ENCODE data around the gene MAP4. TPM values are rescaled to one million over a fixed set of nuclear protein-coding genes. Genes with fewer than 3 reads are reported as not detected.
A peak's percentile ranks its signal among the peaks of the same experiment; 100 is the strongest.

MAP4 gene
- polyA plus RNA-seq, 2 of the 4 experiments (the other 2 are of a cell fraction) = 77.7 to 98.5 TPM

GRCh38 chr3:48038971-48039481 lies 22.8 kb upstream of the MAP4 start:
- peak; percentile 54 to 61; a peak in 5 of 6 replicates for ATAC-seq
- Histone ChIP-seq H3K4me1 (peaks cover 27% of the 10 kb centered on the region), H3K9me3 (no peaks in the 10 kb centered on the region), H3K4me2 (peak overlapping the region; percentile 59), H3K4me3 (no peak overlapping the region), H3K27ac (peak overlapping the region; percentile 10 to 76; a peak in 4 of 6 replicates)
- no peak for DNase-seq (ENCODE audit: low read depth in 1 of 2, low spot score in 1 of 2)
- ChIA-PET CTCF (interaction anchor here (1.0 kb wide), 1 partner anchor 112 kb away, joined by 4 read pairs; no protein-coding TSS in a partner anchor), POLR2A (interaction anchor here (0.6 kb wide), 1 partner anchor 20 kb away, joined by 3 read pairs; no protein-coding TSS in a partner anchor)
- FAIRE-seq = no peak
- TF ChIP-seq ZFP36 (IDR thresholded peaks at IDR 0.05; ENCODE audit: borderline replicate concordance, partially characterized antibody) = no peak
- TF ChIP-seq RFX5 (IDR thresholded peaks at IDR 0.05) = no peak
- no peak for TF ChIP-seq RCOR1 (IDR thresholded peaks at IDR 0.05; ENCODE audit: low read depth, low read length)
- no peak for TF ChIP-seq HEYL (CRISPR knock-in tag; IDR thresholded peaks at IDR 0.05)
- no peak for TF ChIP-seq RARB (CRISPR knock-in tag; IDR thresholded peaks at IDR 0.05)
- TF ChIP-seq EHF (CRISPR knock-in tag; IDR thresholded peaks at IDR 0.05) = no peak
- TF ChIP-seq HMGXB4 (CRISPR knock-in tag; IDR thresholded peaks at IDR 0.05; ENCODE audit: borderline replicate concordance) = no peak
- TF ChIP-seq NR3C1 (IDR thresholded peaks at IDR 0.05) = no peak
- no peak for TF ChIP-seq RNF2 (IDR thresholded peaks at IDR 0.05; ENCODE audit: borderline replicate concordance, low read depth)
- no peak for TF ChIP-seq ESRRA (IDR thresholded peaks at IDR 0.05; ENCODE audit: borderline replicate concordance, low read length)
- TF ChIP-seq ELK1 (IDR thresholded peaks at IDR 0.05; ENCODE audit: low read depth, low read length) = no peak
- no peak for TF ChIP-seq HES2 (IDR thresholded peaks at IDR 0.05)
- TF ChIP-seq KDM1A (IDR thresholded peaks at IDR 0.05; ENCODE audit: low read depth) = no peak
- no peak for TF ChIP-seq ZC3H11A (IDR thresholded peaks at IDR 0.05)
- TF ChIP-seq POLR2A (IDR thresholded peaks at IDR 0.05; ENCODE audit: low read length) = no peak
- 43% methylated on average over 6 of the region's 6 CpGs for WGBS (ENCODE audit: missing lambda C conversion rate)

- H3K4me1 ChIP-seq = peaks cover 11% of the 10 kb centered on the region
Observed at GRCh38 chr3:48034000-48034516, 17.8 kb upstream of the MAP4 start.

More at GRCh38 chr3:48034000-48034516, 17.8 kb upstream of the MAP4 start:
- 58% methylated on average over 2 of the region's 2 CpGs for WGBS (ENCODE audit: missing lambda C conversion rate)
- H3K4me2 ChIP-seq = no peak overlapping the region
- no peaks in the 10 kb centered on the region for H3K9me3 ChIP-seq
- no peak for DNase-seq (ENCODE audit: low read depth in 1 of 2, low spot score in 1 of 2)
- TF ChIP-seq POLR2AphosphoS2 (conservative IDR thresholded peaks at IDR 0.05; ENCODE audit: low read length) (no peak), ZC3H11A (IDR thresholded peaks at IDR 0.05) (no peak), HOXA7 (CRISPR knock-in tag; IDR thresholded peaks at IDR 0.05) (no peak), CHD4 (IDR thresholded peaks at IDR 0.05; ENCODE audit: borderline replicate concordance) (no peak), FOXS1 (CRISPR knock-in tag; IDR thresholded peaks at IDR 0.05) (no peak), NR3C1 (IDR thresholded peaks at IDR 0.05) (no peak), NPAS2 (CRISPR knock-in tag; IDR thresholded peaks at IDR 0.05; ENCODE audit: borderline replicate concordance) (no peak), REST (IDR thresholded peaks at IDR 0.05) (no peak)
- TF ChIP-seq, protein P1, sequence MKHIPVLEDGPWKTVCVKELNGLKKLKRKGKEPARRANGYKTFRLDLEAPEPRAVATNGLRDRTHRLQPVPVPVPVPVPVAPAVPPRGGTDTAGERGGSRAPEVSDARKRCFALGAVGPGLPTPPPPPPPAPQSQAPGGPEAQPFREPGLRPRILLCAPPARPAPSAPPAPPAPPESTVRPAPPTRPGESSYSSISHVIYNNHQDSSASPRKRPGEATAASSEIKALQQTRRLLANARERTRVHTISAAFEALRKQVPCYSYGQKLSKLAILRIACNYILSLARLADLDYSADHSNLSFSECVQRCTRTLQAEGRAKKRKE (CRISPR knock-in tag; IDR thresholded peaks at IDR 0.05; ENCODE audit: low read depth) = no peak
- FAIRE-seq = no peak
- no peak for ATAC-seq
- POLR2A ChIA-PET = no interaction called here
- CTCF ChIA-PET = interaction anchor here (1.1 kb wide), 1 partner anchor 118 kb away, joined by 5 read pairs; no protein-coding TSS in a partner anchor
- H3K4me3 ChIP-seq = no peak overlapping the region
- no peak overlapping the region for H3K27ac ChIP-seq

Data from A549 (cell line).